Loucy (cell line): ENCODE results near the gene PCBP3.
"Not testable (repeated sequence)": the region's sequence is repeated elsewhere in the genome, so short reads cannot be mapped to it uniquely, and the experiment has no call there.

ENCODE experiments used
- EZH2phosphoT487 ChIP-seq: fragments of 200-600 bp; IDR thresholded peaks from 2 replicates; pipeline ENCODE4 v1.6.1; 2018; ENCODE audit warnings: antibody characterized with exemption, mild to moderate bottlenecking, moderate library complexity, borderline replicate concordance
- TF ChIP-seq, protein P1 (sequence below): fragments of 200-600 bp; sonication (generic); conservative IDR thresholded peaks from 2 replicates; pipeline ENCODE4 v1.5.1; 2014; ENCODE audit warnings: mild to moderate bottlenecking, antibody characterized with exemption, low read length

DNA sequence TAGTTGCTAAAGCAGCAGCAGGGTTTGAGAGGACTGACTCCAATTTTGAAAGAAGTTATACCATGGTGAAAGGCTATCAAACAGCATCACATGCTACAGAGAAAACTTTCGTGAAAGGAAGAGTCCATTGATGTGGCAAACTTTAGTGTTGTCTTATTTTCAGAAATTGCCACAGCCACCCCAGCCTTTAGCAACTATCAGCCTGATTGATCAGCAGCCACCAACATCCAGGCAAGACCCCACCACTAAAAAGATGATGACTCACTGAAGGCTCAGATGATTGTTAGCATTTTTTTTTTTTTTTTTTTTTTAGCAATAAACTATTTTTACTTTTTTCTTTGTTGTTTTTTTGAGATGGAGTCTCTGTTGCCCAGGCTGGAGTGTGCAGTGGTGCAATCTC lies 35.3 kb downstream of the PCBP3 start:
- TF ChIP-seq, protein P1, sequence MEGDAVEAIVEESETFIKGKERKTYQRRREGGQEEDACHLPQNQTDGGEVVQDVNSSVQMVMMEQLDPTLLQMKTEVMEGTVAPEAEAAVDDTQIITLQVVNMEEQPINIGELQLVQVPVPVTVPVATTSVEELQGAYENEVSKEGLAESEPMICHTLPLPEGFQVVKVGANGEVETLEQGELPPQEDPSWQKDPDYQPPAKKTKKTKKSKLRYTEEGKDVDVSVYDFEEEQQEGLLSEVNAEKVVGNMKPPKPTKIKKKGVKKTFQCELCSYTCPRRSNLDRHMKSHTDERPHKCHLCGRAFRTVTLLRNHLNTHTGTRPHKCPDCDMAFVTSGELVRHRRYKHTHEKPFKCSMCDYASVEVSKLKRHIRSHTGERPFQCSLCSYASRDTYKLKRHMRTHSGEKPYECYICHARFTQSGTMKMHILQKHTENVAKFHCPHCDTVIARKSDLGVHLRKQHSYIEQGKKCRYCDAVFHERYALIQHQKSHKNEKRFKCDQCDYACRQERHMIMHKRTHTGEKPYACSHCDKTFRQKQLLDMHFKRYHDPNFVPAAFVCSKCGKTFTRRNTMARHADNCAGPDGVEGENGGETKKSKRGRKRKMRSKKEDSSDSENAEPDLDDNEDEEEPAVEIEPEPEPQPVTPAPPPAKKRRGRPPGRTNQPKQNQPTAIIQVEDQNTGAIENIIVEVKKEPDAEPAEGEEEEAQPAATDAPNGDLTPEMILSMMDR: not testable (repeated sequence)
- not testable (repeated sequence) for TF ChIP-seq EZH2phosphoT487
